SK-N-MC (cell line): ENCODE measurements around the gene STON2.

Source experiments
- EZH2 ChIP-seq: fragments of 200-600 bp; sonication (generic); IDR thresholded peaks from one replicate; pipeline ENCODE4 v1.6.1; 2017; ENCODE audit warnings: antibody characterized with exemption
- FOXP2 ChIP-seq: optimal IDR thresholded peaks from 2 replicates; pipeline ENCODE3; 2011; ENCODE audit warnings: mild to moderate bottlenecking, moderate library complexity; ENCODE audit not compliant: insufficient read depth; ENCODE audit errors: extremely low read length, control extremely low read depth
- POLR2AphosphoS5 ChIP-seq: IDR thresholded peaks from 2 replicates; pipeline ENCODE4 v1.6.1; 2012; ENCODE audit warnings: mild to moderate bottlenecking, low read depth, low read length, borderline replicate concordance

DNA sequence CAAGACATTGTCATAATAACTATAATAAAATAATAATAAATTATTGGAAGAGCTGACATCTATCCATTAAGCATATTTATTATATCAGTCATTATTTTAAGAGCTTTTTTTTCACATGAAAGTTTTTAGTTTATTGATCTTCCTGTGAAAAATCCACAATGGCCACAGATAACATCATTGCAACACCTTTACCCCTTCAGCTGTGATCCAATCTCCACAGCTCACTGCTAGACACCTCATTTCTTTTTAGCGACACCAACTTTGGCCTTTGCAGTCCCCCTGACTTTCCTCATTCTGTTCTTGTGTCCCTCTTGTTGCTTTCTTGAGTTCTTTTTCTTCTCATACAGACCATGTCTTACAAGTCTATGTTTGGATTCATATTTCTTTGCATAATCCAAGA, 67.4 kb downstream of the STON2 start:
- TF ChIP-seq POLR2AphosphoS5 (no peak), EZH2 (no peak), FOXP2 (no peak)
